Right lung (tissue), 5 donors: ENCODE data around the gene ZCCHC7. TPM values are rescaled to one million over a fixed set of nuclear protein-coding genes. Genes with fewer than 3 reads are reported as not detected.
"Not testable (repeated sequence)": the region's sequence is repeated elsewhere in the genome, so short reads cannot be mapped to it uniquely, and the experiment has no call there.

Source experiments
- DNase-seq, 2 donors: peaks; one replicate each; pipeline ENCODE4 v3.0.0-alpha.2; 2013
- polyA plus RNA-seq, 5 donors: library from polyadenylated mRNA; unstranded; fragments of 120-200 nt; gene quantifications; one replicate each; pipeline versions ENCODE4 v1.2.1 to v1.2.3, GENCODE V29; 2013; ENCODE audit warnings: inconsistent platforms in 1 of 5, low replicate concordance in 1 of 5; ENCODE audit not compliant: insufficient read length in 5 of 5, insufficient read depth in 1 of 5

Gene ZCCHC7
- polyA plus RNA-seq, 5 donors: 18.2 to 24.5 (median 24.3) TPM

GRCh38 chr9:37167456-37168047, 47.2 kb downstream of the ZCCHC7 start:
- no peak for DNase-seq

GRCh38 chr9:37172557-37172956, 52.2 kb downstream of the ZCCHC7 start:
- no peak for DNase-seq

DNA sequence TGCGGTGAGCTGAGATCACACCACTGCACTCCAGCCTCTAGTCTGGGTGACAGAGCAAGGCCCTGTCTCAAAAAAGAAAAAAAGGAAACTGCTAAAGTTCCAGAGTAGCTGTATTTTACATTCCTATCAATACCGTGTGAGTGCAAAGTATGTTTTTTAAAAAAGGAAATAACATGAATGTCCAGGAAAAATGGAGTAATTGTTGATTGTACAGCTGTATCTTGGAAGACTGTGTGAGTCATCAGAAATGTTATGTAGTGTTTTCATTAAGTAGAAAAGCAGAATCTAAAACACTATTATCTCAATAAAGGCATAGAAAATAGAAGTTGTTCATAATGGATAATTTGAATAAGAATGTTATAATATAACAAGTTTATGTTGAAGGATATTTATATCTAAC, 53.9 kb downstream of the ZCCHC7 start:
- no peak for DNase-seq

DNA sequence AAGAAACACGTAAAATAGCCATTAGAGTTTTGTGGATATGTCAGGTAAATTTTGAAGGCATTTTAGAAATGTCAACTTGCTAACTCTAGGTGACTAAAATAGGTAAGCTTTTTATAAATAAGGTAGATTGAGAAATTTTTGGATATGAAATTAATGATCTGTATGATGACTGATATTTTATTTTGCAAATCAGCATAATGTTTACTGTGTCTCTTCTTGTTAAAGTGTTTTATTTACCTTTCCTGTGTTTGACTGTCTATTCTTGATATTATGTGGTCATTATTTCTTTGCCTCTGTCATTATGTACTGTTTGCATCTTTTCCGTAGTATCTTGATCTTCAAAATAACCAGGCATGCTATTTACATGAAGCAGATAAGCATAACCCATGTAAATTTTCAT, 58.4 kb downstream of the ZCCHC7 start:
- no peak for DNase-seq

GRCh38 chr9:37179576-37179975, 59.2 kb downstream of the ZCCHC7 start:
- no peak for DNase-seq

- DNase-seq: no peak
Observed at GRCh38 chr9:37180138-37180537, 59.8 kb downstream of the ZCCHC7 start.

GRCh38 chr9:37182718-37183117, 62.3 kb downstream of the ZCCHC7 start:
- DNase-seq: no peak

DNA sequence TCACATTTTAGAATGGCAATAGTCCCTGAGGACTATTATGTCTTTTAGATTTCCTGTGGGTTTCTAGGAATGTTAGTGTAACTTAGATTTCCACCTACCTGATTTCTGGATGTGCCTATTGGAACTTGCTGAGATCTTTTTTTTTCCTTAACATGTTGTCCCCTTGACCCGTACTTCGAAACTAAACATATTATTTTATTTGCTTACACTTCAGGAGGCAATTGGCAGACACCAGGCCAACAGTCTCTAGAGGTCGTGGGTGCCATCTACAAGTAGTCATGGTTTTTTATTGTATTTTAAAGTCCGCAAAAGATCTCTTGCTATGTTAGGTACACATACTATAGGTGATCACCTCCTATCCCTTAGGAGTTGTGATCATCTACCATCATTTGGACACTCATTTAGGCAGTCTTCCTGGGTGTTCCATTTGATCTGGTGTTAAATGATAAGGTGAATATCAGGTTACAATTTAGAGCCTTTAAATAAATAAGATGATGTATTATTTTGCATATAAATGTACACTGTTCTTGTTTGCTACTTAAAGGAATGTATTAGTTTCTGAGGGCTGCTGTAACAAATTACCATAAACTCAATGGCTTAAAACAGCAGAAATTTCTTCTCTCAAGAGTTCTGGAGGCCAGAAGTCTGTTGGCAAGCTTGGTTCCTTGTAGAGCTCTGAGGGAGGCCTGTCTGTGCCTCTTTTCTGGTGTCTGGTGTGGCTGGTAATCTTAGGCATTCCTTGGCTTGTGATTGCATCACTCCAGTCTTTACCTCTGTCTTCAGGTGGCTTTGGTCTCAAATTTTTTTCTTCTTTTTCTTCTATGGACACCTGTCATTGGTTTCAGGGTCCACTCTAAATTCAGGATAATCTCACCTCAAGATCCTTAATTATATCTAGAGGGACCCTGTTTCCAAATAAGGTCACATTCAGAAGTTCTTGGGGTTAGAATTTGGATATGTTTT, 64.8 kb downstream of the ZCCHC7 start:
- DNase-seq: no peak

- DNase-seq: no peak
Observed at GRCh38 chr9:37187292-37187691, 66.9 kb downstream of the ZCCHC7 start.

GRCh38 chr9:37187713-37188439, 67.5 kb downstream of the ZCCHC7 start:
- DNase-seq: no peak

DNA sequence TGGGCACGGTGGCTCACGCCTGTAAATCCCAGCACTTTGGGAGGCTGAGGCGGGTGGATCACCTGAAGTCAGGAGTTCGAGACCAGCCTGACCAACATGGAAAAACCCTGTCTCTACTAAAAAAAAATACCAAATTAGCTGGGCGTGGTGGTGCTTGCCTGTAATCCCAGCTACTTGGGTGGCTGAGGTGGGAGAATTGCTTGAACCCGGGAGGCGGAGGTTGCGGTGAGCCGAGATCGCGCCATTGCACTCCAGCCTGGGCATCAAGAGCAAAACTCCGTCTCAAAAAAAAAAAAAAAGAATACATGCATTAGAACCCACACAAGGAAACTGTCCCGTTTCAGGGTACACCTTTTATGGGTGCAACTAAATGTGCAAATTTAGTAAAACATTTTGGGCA, 70.4 kb downstream of the ZCCHC7 start:
- DNase-seq: not testable (repeated sequence)

DNA sequence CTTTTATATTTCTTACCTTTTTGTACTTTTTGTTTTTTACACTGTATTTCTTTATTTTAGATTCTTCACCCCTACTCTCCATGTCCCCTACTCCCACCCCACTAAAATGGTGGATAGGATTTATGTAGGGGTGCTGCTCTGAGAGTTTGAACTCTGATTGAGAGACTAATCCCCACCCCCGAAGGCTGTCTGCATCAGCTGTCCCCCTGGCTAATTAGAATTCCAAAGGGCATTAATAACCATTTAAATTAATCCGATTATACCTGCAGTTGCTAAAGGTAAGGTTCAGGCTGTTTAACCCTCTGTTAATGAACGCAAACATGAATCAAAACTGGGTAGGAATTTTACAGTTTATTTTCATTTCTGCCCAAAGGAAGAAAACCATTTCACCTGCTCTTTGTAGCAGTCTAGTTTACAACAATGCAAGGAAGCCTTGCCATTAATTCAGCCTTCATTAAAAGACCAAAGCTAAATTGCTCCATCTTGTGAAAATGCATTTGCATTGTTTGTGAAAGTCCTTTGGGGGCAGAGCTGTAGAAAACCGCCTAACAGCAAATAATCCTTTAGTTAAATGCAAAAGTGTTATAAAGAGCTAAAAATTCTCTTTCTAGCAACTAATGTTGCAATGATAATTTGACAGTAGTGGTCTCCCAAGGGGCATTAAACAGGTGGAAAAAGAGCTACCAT, 71.2 kb downstream of the ZCCHC7 start:
- DNase-seq: no peak

DNA sequence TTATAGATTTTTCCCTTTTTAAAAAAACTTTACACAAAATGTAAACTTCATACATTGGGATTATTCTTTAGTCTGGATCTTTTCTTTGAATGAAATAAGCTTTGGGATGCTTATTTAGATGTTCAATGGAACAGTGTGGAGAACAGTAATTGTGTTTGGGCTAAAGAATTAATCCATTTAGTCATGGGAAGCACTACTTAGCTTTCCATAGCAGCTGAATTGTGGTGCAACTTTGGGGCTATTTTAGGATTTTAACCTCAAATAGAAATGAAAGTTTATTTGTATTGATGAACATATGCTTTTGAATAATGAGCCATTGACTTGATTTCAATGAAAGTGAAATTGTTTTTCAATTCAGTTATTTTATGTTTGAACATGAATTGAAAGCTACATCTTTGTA, 72.4 kb downstream of the ZCCHC7 start:
- DNase-seq: no peak

GRCh38 chr9:37197158-37198038, 77.0 kb downstream of the ZCCHC7 start:
- no peak for DNase-seq

- DNase-seq: no peak
Observed at GRCh38 chr9:37198039-37198729, 77.8 kb downstream of the ZCCHC7 start.

DNA sequence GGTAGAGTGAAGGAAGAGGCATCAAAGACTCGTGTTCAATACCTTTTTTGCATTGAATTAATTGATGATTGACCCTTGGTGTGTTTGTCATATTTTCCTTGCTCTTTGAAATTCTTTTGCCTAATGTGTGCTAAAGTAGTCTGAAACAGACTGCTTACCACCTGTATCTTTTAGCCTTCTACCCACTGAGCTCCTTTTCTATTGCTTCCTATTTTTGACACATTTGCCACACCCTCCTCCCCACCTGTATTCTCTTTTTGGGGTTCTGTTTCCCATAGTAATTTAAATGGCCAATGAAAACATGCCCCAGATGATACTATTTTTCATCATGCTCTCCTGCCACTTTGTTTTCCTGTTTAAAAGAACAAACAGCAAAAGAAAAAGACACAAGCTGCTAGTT, 78.5 kb downstream of the ZCCHC7 start:
- DNase-seq: no peak

- no peak for DNase-seq
Observed at GRCh38 chr9:37200433-37201005, 80.1 kb downstream of the ZCCHC7 start.

- DNase-seq: no peak
Observed at GRCh38 chr9:37201581-37201980, 81.2 kb downstream of the ZCCHC7 start.

DNA sequence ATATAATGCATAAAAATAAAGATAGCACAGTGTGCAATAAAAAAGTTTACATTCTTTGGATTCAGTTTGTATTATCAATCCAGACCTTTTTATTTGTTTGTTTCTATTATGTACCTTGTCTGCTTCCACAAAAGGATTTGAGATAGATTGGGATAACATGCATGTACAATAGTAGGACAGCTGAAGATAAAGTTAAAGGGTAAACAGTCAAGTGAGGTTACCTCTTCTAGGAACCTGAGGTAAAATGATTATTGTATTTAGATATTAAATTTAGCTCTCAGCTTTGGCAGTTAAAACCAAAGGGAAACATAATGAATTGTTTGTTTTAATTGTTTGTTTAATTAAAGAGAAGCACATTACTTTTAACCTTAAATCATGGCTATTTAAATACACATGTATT, 81.7 kb downstream of the ZCCHC7 start:
- DNase-seq: no peak

GRCh38 chr9:37203456-37203855, 83.1 kb downstream of the ZCCHC7 start:
- not testable (repeated sequence) for DNase-seq
